ENCODE measurements around the gene PTPRN2.

DNA sequence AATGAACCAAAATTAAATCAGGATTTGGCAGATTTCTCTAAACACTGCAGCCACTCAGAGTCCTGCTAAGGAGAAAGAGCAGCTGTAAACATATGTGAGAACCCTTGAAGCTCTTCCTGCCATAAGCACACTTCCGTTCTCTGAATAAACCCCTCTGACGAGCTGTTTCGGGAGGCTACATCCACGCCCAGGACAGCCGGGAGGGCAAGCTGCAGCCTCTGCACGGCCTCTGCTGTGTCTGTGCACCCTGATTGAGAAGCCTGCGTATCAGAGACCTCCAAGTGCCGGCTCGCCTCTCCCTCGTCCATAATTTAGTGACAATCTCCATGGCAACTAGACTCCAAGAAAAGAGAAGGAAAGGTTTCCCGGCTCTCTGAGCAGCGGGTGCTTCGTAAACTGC is 114.4 kb downstream of the PTPRN2 start:
- no peak for TF ChIP-seq GATA2 (IDR thresholded peaks at IDR 0.05; ENCODE audit: low read depth, low read length)
- no peak for TF ChIP-seq GATA3 (IDR thresholded peaks at IDR 0.05; ENCODE audit: low read depth, low read length)

Data from SH-SY5Y (cell line).